Ovary (tissue), 9 donors: Measurements from ENCODE around the gene IL1R2. TPM values are rescaled to one million over a fixed set of nuclear protein-coding genes. Genes with fewer than 3 reads are reported as not detected.

Experiments
- DNase-seq, 5 donors: peaks; one replicate each; pipeline ENCODE4 v3.0.0-alpha.2; 2019 to 2020
- H3K27ac ChIP-seq, 2 donors: fragments of 200-600 bp; one replicate each; pipeline versions ENCODE4 v1.5.1 to v1.8.0; 2019 to 2022
- H3K27me3 ChIP-seq: fragments of 200-600 bp; one replicate; pipeline ENCODE4 v1.8.0; 2022
- H3K36me3 ChIP-seq: fragments of 200-600 bp; sonication (generic); one replicate; pipeline ENCODE4 v1.5.1; 2019
- H3K4me1 ChIP-seq: one replicate; pipeline ENCODE4 v1.8.1; 2013; ENCODE audit warnings: mild to moderate bottlenecking, moderate library complexity; ENCODE audit not compliant: insufficient read depth
- H3K4me3 ChIP-seq: fragments of 200-600 bp; sonication (generic); one replicate; pipeline ENCODE4 v1.5.1; 2017
- H3K9me3 ChIP-seq, 2 donors: fragments of 200-600 bp in 1 of 2; sonication (generic) in 1 of 2; one replicate each; pipeline versions ENCODE4 v1.5.1 to v1.8.1; 2013 to 2019; ENCODE audit warnings: mild to moderate bottlenecking in 1 of 2, moderate library complexity in 1 of 2
- EP300 ChIP-seq: sonication (generic); formaldehyde crosslinking; IDR thresholded peaks from one replicate; pipeline ENCODE4 v1.6.1; 2017; ENCODE audit warnings: antibody characterized with exemption
- POLR2A ChIP-seq: fragments of 450-650 bp; IDR thresholded peaks from one replicate; pipeline ENCODE4 v1.6.1; 2017; ENCODE audit warnings: antibody characterized with exemption, mild to moderate bottlenecking, moderate library complexity
- WGBS, 3 donors: extraction: QIAGEN DNeasy Blood & Tissue Kit in 1 of 3; methylation state at CpG; one replicate each; pipeline versions ENCODE4 v1.1.5 to v1.1.7; 2013 to 2017; 5-methylcytosine and 5-hydroxymethylcytosine counted together
- intact Hi-C, 4 donors: fragments of 100-400 bp; cut with DNase I; formaldehyde crosslinking; loops; one replicate each; pipeline versions ENCODE4 v1.11.0 to v1.15.1; 2022 to 2023
- polyA plus RNA-seq, 2 donors: library from polyadenylated mRNA; stranded (reverse); fragments of 200-250 nt in 1 of 2; fragments of 350-450 nt in 1 of 2; fragmentation: Illumina TruSeq in 1 of 2; extraction: RNeasy Lipid Tissue Mini Kit (QIAGEN cat#74804) in 1 of 2; gene quantifications; one replicate each; pipeline ENCODE4 v1.2.3, GENCODE V29; 2013 to 2014
- total RNA-seq, 7 donors: library from RNA; depleted of rRNA in 2 of 7; stranded (reverse); fragments of >200 nt in 2 of 7; fragmentation: NEBNext Ultra II Directional in 3 of 7; extraction: Animal tissue kit (Norgen Biotek cat#: 25700) in 3 of 7; gene quantifications; one replicate each; pipeline versions ENCODE4 v1.1.0 to v1.2.4, GENCODE V29; 2016 to 2023
- TF ChIP-seq, protein P1 (sequence below), 3 donors: fragments of 450-650 bp in 2 of 3; fragments of 200-600 bp in 1 of 3; IDR thresholded peaks; one replicate each; pipeline versions ENCODE4 v1.5.1 to v1.8.0; 2016 to 2022; ENCODE audit warnings: antibody characterized with exemption in 3 of 3, mild to moderate bottlenecking in 1 of 3
- donor health status: DM: no; HTN: no; CAD: no; lungs with moderate emphysema.
- donor health status: DM: no; HTN: no; CAD: no.
- donor health status: Bipolar disorder and iron deficiency.
- donor health status: DM: yes; HTN: yes; CAD: no.
- donor health status: DM: no; HTN: no; CAD: no.
- donor health status: DM: yes; HTN: yes; CAD: no.

Gene IL1R2
- total and polyA plus RNA-seq, 9 donors: 0.15 to 8.7 (median 1.1) TPM

DNA sequence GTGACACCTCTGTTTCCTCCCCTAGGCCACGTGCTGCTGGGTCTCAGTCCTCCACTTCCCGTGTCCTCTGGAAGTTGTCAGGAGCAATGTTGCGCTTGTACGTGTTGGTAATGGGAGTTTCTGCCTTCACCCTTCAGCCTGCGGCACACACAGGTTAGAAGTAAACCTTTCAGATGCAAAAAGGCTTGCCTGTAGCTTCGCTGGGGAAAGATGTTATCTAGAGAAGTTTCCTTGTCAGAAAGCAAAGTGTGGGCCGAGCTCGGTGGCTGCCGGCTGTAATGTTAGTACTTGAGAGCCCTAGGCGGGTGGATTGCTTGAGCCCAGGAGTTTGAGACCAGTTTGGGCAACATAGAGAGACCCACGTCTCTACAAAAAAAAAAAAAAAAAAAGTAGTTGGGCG is 16.7 kb downstream of the IL1R2 start:
- Histone ChIP-seq H3K4me3 (no peak overlapping the region), H3K27me3 (no peaks in the 10 kb centered on the region), H3K36me3 (no peaks in the 10 kb centered on the region), H3K9me3 (no peaks in the 10 kb centered on the region), H3K27ac (no peak overlapping the region), H3K4me1 (peaks cover 11% of the 10 kb centered on the region)
- intact Hi-C loops: loop anchor here in 1 of 4 donors (5.0 to 10.0 kb wide), 2 partner anchors 144 to 239 kb away; no protein-coding TSS in a partner anchor
- WGBS, 3 donors: 94 to 98% (median 96%) methylated on average over 12 of the region's 12 CpGs
- TF ChIP-seq, protein P1, sequence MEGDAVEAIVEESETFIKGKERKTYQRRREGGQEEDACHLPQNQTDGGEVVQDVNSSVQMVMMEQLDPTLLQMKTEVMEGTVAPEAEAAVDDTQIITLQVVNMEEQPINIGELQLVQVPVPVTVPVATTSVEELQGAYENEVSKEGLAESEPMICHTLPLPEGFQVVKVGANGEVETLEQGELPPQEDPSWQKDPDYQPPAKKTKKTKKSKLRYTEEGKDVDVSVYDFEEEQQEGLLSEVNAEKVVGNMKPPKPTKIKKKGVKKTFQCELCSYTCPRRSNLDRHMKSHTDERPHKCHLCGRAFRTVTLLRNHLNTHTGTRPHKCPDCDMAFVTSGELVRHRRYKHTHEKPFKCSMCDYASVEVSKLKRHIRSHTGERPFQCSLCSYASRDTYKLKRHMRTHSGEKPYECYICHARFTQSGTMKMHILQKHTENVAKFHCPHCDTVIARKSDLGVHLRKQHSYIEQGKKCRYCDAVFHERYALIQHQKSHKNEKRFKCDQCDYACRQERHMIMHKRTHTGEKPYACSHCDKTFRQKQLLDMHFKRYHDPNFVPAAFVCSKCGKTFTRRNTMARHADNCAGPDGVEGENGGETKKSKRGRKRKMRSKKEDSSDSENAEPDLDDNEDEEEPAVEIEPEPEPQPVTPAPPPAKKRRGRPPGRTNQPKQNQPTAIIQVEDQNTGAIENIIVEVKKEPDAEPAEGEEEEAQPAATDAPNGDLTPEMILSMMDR (IDR thresholded peaks at IDR 0.05): no peak
- TF ChIP-seq EP300 (no peak), POLR2A (no peak)
- DNase-seq: no peak

DNA sequence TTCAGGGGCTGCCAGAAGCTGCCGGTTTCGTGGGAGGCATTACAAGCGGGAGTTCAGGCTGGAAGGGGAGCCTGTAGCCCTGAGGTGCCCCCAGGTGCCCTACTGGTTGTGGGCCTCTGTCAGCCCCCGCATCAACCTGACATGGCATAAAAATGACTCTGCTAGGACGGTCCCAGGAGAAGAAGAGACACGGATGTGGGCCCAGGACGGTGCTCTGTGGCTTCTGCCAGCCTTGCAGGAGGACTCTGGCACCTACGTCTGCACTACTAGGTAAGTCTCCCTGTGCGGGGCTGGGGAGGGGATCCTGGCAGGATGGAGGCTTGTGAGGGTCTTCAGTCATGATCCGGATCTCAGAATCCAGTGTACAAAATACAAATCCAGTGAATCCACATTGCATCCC is 17.8 kb downstream of the IL1R2 start:
- Histone ChIP-seq H3K27me3 (no peaks in the 10 kb centered on the region), H3K4me3 (no peak overlapping the region), H3K36me3 (no peaks in the 10 kb centered on the region), H3K27ac (no peak overlapping the region), H3K9me3 (no peaks in the 10 kb centered on the region), H3K4me1 (peaks cover 10% of the 10 kb centered on the region)
- DNase-seq: no peak
- TF ChIP-seq POLR2A (no peak), EP300 (no peak)
- TF ChIP-seq, protein P1 (IDR thresholded peaks at IDR 0.05): no peak
- WGBS, 3 donors: 85 to 90% (median 86%) methylated on average over 10 of the region's 10 CpGs
- intact Hi-C loops: loop anchor here in 1 of 4 donors (5.0 to 10.0 kb wide), 2 partner anchors 145 to 238 kb away; no protein-coding TSS in a partner anchor

DNA sequence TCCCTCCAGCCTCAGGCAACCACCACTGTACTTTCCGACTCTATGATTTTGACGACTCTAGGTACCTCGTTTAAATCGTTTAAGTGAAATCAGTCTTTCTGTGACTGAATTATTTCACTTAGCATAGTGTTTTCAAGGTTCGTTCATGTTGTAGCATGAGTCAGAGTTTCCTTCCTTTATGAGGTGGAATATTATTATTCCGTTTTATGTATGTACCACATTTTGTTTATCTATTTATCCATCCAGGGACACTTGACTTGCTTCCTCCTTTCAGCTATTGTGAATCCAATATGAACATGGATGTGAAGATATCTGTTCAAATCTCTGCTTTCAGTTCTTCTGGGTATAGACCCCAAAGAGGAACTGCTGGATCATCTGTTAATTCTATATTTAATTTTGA is 19.1 kb downstream of the IL1R2 start:
- TF ChIP-seq, protein P1 (IDR thresholded peaks at IDR 0.05): no peak
- no peak for TF ChIP-seq EP300
- TF ChIP-seq POLR2A: no peak
- DNase-seq: no peak
- peaks cover 1% of the 10 kb centered on the region for H3K4me1 ChIP-seq
- no peak overlapping the region for H3K4me3 ChIP-seq
- H3K36me3 ChIP-seq: no peaks in the 10 kb centered on the region
- no peaks in the 10 kb centered on the region for H3K9me3 ChIP-seq
- H3K27ac ChIP-seq: no peak overlapping the region
- no peaks in the 10 kb centered on the region for H3K27me3 ChIP-seq
- intact Hi-C loops: loop anchor here in 1 of 4 donors (10.0 kb wide), 1 partner anchor 344 kb away; the partner anchor contains the start of gene IL18R1
- WGBS, 3 donors: 89 to 94% (median 91%) methylated on average over 6 of the region's 6 CpGs

DNA sequence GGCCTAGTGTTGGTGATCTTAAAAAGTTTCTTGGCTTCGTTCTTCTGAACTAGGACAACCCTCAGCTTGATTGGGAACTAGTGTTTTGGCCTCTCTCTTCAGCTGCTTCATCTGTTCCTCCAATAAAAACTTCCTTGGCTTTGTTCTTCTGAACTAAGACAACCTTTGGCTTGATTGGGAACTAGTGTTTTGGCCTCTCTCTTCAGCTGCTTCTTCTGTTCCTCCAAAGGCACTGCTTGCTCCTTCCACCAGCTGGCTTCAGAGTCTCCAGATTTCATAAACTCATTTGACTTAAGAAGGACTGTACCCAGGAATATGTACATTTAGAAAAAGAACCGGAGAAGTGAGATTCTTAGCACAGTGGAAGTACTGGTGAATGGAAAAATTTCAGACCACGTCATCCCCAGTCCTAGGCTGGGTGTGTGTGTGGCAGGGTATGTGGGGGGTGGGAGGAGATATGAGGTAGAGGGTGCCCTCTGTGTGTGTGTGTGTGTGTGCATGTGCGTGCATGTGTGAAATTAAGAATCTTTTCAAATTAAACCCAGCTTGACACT is 20.4 kb downstream of the IL1R2 start:
- H3K4me3 ChIP-seq: no peak overlapping the region
- TF ChIP-seq EP300 (no peak), POLR2A (no peak)
- TF ChIP-seq, protein P1 (IDR thresholded peaks at IDR 0.05): no peak
- intact Hi-C loops: loop anchor here in 1 of 4 donors (10.0 kb wide), 1 partner anchor 343 kb away; the partner anchor contains the start of gene IL18R1
- H3K36me3 ChIP-seq: no peaks in the 10 kb centered on the region
- 77 to 95% (median 86%) methylated on average over 4 of the region's 4 CpGs for WGBS, 3 donors
- no peak for DNase-seq
- H3K27me3 ChIP-seq: no peaks in the 10 kb centered on the region
- no peaks in the 10 kb centered on the region for H3K4me1 ChIP-seq
- no peak overlapping the region for H3K27ac ChIP-seq
- H3K9me3 ChIP-seq: no peaks in the 10 kb centered on the region
